ENCODE measurements around the gene MEIS2. TPM values are rescaled to one million over a fixed set of nuclear protein-coding genes. Genes with fewer than 3 reads are reported as not detected.
A peak's percentile ranks its signal among the peaks of the same experiment; 100 is the strongest.

Gene MEIS2
- total RNA-seq, 1 donor from 2014 or later = 44.9 TPM

GRCh38 chr15:37102305-37103162, 2.2 kb upstream of the MEIS2 start:
- DNase-seq (peak; percentile 43), ATAC-seq (no peak)
- intact Hi-C loops (cut with micrococcal nuclease) = no loop called here

- ATAC-seq = peak; percentile 13
- intact Hi-C loops (cut with micrococcal nuclease) = no loop called here
- DNase-seq = no peak
Measured at GRCh38 chr15:37101980-37102304, 1.6 kb upstream of the MEIS2 start.

- intact Hi-C loops (cut with micrococcal nuclease) = no loop called here
- ATAC-seq (peak; percentile 4), DNase-seq (no peak)
Measured at GRCh38 chr15:37100966-37101215, 542 bp upstream of the MEIS2 start.

GRCh38 chr15:37099319-37100108, 835 bp downstream of the MEIS2 start:
- no peak for DNase-seq
- intact Hi-C loops (cut with micrococcal nuclease) = no loop called here
- no peak for ATAC-seq

- DNase-seq (peak; percentile 60), ATAC-seq (no peak)
- intact Hi-C loops (cut with micrococcal nuclease) = no loop called here
Measured at GRCh38 chr15:37098468-37099318, 1.7 kb downstream of the MEIS2 start.

- DNase-seq (peak; percentile 34), ATAC-seq (no peak)
- intact Hi-C loops (cut with micrococcal nuclease) = no loop called here
Measured at GRCh38 chr15:37097144-37097919, 3.0 kb downstream of the MEIS2 start.

- ATAC-seq (no peak), DNase-seq (peak; percentile 44)
- intact Hi-C loops (cut with micrococcal nuclease) = no loop called here
Measured at GRCh38 chr15:37096558-37097143, 3.7 kb downstream of the MEIS2 start.

GRCh38 chr15:37095770-37096557, 4.4 kb downstream of the MEIS2 start:
- DNase-seq (peak; percentile 52), ATAC-seq (peak; percentile 0)
- intact Hi-C loops (cut with micrococcal nuclease) = no loop called here

- DNase-seq = peak; percentile 58
- peak; percentile 7 for ATAC-seq
- intact Hi-C loops (cut with micrococcal nuclease) = no loop called here
Measured at GRCh38 chr15:37094915-37095711, 5.2 kb downstream of the MEIS2 start.

GRCh38 chr15:37094333-37094914, 5.9 kb downstream of the MEIS2 start:
- intact Hi-C loops (cut with micrococcal nuclease) = no loop called here
- ATAC-seq = no peak
- no peak for DNase-seq

GRCh38 chr15:37093480-37094332, 6.6 kb downstream of the MEIS2 start:
- ATAC-seq (no peak), DNase-seq (no peak)
- intact Hi-C loops (cut with micrococcal nuclease) = no loop called here

- ATAC-seq = no peak
- intact Hi-C loops (cut with micrococcal nuclease) = no loop called here
Measured at GRCh38 chr15:37090543-37091175, 9.7 kb downstream of the MEIS2 start.

GRCh38 chr15:37088436-37088835, 11.9 kb downstream of the MEIS2 start:
- intact Hi-C loops (cut with micrococcal nuclease) = no loop called here
- no peak for ATAC-seq
- no peak for DNase-seq

More at GRCh38 chr15:37090543-37091175, 9.7 kb downstream of the MEIS2 start:
- no peak for DNase-seq

GRCh38 chr15:37087131-37087588, 13.2 kb downstream of the MEIS2 start:
- DNase-seq (no peak), ATAC-seq (peak; percentile 17)
- intact Hi-C loops (cut with micrococcal nuclease) = no loop called here

GRCh38 chr15:37086521-37086920, 13.8 kb downstream of the MEIS2 start:
- DNase-seq (no peak), ATAC-seq (no peak)
- intact Hi-C loops (cut with micrococcal nuclease) = no loop called here

Measured in left ventricle myocardium superior (tissue), 1 donor.